Activated CD4-positive, alpha-beta T cell treated with anti-CD3 and anti-CD28 coated beads, Interleukin-10, Interleukin-2, amounts not matched to agents 100 ng/mL and 50 ng/mL, durations not matched to agents 16 hours and 8 hours (primary cell): ENCODE measurements around the gene S100A8.
"Not testable (repeated sequence)": the region's sequence is repeated elsewhere in the genome, so short reads cannot be mapped to it uniquely, and the experiment has no call there.

Experiments used
- DNase-seq: peaks from one replicate; pipeline ENCODE4 v3.0.0-alpha.2; 2020

Gene S100A8

DNA sequence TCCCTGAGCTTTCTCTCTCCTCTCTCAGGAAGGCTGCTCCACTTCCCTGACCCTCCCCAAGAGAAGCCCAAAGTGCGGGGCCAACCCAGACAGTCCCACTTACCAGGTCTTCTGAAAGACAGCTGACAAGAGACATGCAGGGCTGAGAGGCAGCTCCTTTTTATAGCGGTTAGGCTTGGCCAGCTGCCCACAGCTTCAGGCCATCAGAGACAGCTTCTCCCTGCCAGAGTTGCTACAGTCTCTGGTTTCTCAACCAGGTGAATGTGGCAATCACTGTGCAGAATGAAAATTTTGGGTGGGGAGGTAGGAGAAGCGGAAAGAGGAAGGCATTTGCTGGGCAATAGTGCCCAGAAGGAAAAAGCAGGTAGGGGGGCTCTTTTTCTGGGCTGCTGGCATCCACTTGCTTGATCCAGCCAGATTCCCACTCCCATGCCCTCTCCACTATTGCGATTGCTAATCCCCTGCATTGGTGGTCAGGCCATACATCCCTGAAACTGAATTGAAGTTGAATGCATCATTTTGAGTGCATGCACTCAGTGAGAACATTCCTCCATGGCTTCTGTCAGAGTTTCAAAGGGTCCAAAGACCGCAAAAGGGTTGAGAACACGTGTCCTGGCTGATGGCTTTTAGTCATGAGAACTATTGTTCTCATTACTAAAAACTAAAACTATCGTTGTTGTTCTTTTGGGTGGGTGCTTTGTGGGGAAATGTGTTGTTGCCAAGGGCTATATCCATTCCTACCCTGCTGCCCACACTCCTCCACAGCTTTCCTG lies at the start of gene S100A8:
S100A8 (minus strand) TSS at position 136 of the 773 bp plus-strand sequence. CDS start 538 bp downstream, outside the sequence.
- DNase-seq, result no peak

DNA sequence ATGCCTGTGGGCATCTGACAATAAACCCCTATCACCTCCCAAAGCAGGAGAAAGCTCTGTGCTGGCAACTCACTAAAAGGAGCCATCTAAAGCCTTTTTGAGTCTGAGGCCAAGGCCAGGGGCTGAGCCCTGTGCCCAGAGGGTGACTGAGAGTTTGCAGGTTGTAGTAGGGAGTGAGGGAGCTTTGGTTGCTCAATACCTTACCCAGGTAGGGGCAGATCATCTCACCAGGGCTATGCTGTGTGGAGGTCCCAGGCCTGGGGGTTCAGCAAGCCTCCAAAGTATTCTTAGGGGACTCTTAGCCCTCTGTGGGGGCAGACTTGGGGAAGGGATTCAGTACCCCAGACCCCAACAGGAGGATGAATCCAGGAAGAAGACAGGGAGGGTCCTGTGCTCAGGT lies 48.4 kb upstream of the S100A8 start:
- DNase-seq, result no peak

- DNase-seq, result no peak
Measured at GRCh38 chr1:153438599-153438998, 47.7 kb upstream of the S100A8 start.

DNA sequence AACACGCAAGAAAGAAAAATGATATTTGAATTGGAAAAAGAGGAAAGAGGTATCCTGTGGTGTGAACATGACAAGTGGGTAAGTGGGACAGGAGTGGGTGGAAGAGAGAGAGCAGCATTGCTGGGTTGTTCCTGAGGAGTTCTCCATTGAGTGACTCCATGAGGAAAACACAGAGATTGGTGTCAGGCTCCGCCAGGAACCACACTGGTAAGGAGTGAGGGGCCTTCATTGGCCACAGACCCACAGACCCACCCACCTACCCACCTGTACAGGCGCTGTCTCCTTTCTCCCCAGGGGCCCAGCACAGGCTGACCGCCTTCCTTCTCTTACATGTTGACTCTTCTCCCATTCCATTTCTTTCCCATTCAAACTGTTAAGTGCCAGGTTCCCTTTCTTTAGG lies 46.4 kb upstream of the S100A8 start:
- DNase-seq, result no peak

- DNase-seq, result no peak
Measured at GRCh38 chr1:153434746-153435455, 44.0 kb upstream of the S100A8 start.

- no peak for DNase-seq
Measured at GRCh38 chr1:153432874-153433681, 42.2 kb upstream of the S100A8 start.

GRCh38 chr1:153431928-153432327 lies 41.1 kb upstream of the S100A8 start:
- no peak for DNase-seq

- no peak for DNase-seq
Measured at GRCh38 chr1:153431427-153431826, 40.6 kb upstream of the S100A8 start.

DNA sequence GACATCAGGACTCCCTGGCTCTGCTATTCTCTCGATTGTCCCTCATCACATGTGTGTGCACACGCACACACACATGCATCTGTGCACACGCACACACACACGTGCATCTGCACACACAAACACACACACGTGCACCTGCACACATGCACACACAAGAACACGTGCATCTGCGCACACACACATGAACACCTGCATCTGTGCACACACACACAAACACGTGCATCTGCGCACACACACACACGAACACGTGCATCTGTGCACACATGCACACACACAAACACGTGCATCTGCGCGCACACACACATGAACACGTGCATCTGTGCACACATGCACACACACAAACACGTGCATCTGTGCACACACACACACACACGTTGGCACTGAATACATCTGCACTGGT lies 40.1 kb upstream of the S100A8 start:
- DNase-seq, result no peak

GRCh38 chr1:153430561-153430960 lies 39.7 kb upstream of the S100A8 start:
- no peak for DNase-seq

DNA sequence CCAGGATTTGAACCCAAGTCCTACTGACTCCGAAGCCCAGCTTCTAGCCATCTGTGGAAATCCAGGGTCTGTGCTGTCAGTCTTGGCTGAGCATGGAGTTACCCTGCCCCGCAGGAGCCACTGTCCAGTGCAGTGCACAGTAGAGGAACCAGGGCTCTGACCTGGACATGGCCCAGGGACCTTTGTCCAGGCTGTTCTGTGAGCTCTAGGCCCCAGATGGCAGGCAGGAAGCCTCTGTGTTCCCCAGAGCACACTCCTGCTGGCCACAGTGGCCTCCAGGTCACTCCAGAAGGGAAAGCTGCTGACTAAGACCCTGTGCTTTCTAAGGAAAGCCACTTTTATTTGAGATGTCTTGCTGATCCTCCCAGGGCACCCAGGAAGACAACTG lies 39.3 kb upstream of the S100A8 start:
- DNase-seq, result no peak

DNA sequence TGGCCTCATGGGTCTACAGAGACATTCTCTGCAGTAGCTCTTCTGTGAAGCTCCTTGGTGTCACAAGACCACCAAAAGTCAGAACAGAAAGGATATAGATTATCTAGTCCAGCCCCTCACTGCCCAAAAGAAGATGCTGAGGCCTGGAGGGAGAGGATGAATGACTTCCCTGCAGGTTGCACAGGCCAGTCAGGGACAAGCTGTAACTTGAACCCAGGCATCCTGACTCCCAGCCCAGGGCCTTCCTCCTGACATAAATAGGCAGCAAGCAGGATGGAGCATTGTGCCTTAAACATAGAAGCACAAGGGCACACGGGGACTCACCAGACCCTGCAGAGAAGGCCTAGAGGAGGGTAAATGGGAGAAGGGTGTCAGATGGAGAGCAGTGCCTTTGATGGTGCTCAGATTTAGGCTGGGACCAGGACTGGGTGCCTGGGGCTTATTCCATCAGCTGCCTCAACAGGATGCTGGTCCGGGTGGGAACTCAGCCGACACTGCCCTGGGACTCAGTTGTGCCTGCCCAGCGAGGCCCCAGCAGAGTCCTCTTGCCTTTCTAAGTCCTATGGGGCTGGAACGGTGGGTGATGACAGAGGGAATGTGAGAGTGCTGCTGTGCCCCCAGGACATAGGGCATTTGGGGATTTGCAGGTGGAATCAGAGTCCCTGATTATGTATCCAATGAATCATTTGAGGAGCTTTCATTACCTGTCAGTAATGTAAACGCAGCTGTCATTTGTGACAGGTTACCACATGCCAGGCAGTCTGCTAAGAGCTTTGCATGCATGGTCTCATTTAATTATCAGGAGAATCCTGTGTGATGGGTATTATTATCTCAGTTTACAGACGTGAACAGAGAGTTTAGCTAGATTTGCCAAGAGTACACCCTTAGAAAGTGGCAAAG lies 38.6 kb upstream of the S100A8 start:
- DNase-seq, result no peak

- no peak for DNase-seq
Measured at GRCh38 chr1:153428791-153429190, 37.9 kb upstream of the S100A8 start.

DNA sequence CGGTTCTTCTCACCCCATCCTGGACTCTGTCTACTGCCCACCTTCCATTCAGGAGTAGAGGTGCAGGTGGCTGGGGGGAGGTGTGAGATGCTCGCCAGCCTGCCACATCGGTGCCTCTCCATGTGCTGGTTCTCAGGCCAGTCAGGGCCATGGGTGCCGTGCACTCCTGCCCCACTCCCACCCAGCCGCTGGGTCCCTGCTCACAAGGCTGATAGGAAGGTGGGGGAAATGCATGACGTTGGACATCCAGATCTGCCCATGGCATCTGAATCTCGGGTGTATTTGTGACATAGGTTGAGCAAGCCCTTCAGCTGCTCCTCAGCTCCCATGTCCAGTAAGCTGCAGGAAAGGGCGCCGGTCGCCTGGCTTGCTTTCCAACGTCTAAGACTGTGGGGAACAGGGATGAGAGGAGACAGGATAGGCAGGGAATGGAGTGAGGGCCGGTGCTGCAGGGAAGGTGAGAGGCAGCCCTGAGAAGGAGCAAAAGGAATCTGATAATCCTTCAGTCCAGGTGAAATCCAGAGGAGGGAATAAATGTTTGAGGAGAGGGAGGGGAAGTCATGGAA lies 37.3 kb upstream of the S100A8 start:
- DNase-seq, result no peak

DNA sequence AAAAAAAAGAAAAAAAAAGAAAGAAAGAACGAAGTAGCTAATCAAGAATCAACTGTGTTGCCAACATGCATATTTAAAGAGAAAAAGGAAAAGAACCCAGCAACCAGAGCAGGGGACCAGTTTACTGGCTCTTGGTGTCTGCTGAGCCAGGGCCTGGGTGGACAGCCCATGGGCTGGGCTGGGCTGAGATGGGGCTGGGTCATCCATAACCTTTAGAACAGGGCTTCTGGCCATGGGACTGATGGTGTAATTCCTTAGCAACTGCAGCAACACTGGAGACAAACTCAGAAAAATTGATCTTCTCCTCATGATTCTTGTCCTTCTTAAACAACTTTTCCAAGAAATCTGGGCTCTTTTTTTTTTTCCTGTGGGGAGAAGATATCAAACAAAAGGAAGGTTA lies 35.9 kb upstream of the S100A8 start:
- no peak for DNase-seq

- peak; percentile 47 for DNase-seq
Measured at GRCh38 chr1:153422450-153423068, 31.7 kb upstream of the S100A8 start.

- DNase-seq, result no peak
Measured at GRCh38 chr1:153420306-153420705, 29.4 kb upstream of the S100A8 start.

DNA sequence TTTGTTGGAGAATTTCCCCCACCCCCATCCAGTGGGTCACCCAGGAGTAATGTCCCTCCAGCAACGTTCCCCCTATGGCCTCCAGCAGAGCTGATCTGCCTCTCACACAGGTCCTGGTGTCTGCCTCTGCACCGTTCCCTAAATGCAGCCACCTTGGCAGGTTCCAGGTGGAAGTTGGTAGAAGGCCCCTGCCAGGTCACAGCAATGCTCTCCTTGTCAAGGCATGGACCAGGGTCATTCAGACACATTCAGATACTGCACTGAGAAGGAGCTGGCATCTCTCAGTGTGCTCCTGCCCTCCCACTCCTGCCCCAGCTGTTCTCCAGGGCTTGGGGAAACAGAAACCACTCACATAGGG lies 28.5 kb upstream of the S100A8 start:
- not testable (repeated sequence) for DNase-seq

GRCh38 chr1:153418758-153419435 lies 28.0 kb upstream of the S100A8 start:
- DNase-seq, result not testable (repeated sequence)

DNA sequence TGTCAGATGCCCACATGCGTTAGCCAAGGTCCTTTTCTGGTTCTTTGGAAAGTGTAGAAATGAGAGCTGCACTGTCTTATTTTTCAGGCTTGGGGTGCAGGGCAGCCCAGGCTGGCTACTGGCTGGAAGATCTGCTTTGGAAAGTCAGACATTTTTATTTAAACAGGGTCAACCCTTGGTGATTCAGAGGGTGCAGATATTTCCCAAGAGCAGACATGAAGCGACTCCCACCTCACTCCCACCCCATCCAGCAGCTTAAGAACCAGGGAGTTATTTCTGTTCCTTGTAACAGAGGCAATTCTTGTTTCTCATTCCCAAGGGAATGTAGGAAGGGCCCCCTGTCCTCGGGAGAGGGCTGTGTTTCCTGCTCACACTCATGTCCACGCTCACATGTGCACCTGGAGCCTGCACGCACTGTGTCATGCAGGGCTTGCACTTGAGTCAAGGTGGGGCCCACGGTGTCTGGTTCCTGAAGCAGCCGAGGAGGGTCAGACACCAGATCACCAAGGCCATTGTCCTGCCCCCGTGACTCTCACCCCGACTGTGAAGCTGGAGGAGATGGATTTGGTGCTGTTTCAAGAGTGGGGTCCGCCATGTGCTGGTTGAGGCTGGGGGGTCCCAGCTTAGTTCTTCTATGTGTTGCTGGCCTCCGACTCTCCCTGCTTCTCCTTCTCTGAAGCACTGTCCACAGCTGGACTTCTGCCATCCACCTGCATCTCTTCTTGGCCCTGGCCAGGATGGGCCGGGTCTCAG lies 26.4 kb upstream of the S100A8 start:
- no peak for DNase-seq
